GM19467 (cell line): Measurements from ENCODE around the gene TLR1.
"Not testable (repeated sequence)": the region's sequence is repeated elsewhere in the genome, so short reads cannot be mapped to it uniquely, and the experiment has no call there.

Experiments used
- ATAC-seq: cut with Tn5 transposase; IDR thresholded peaks from one replicate; pipeline ENCODE4 v1.9.1; 2021; ENCODE audit warnings: mild to moderate bottlenecking, moderate library complexity; ENCODE audit not compliant: unreplicated experiment

Gene TLR1

GRCh38 chr4:38804654-38805295 lies at the start of gene TLR1:
TLR1 (minus strand) TSS chr4:38804791; CDS start chr4:38798831, 5,960 bp downstream.
- peak; percentile 20 for ATAC-seq

GRCh38 chr4:38846015-38846414 lies 41.4 kb upstream of the TLR1 start:
- no peak for ATAC-seq

GRCh38 chr4:38842994-38843393 lies 38.4 kb upstream of the TLR1 start:
- ATAC-seq, result no peak

- ATAC-seq, result no peak
Observed at GRCh38 chr4:38837849-38838248, 33.3 kb upstream of the TLR1 start.

- ATAC-seq, result no peak
Observed at GRCh38 chr4:38837334-38837733, 32.7 kb upstream of the TLR1 start.

- no peak for ATAC-seq
Observed at GRCh38 chr4:38834570-38834969, 30.0 kb upstream of the TLR1 start.

- no peak for ATAC-seq
Observed at GRCh38 chr4:38832624-38833528, 28.3 kb upstream of the TLR1 start.

- ATAC-seq, result no peak
Observed at GRCh38 chr4:38832206-38832605, 27.6 kb upstream of the TLR1 start.

GRCh38 chr4:38831653-38832052 lies 27.1 kb upstream of the TLR1 start:
- ATAC-seq, result no peak

- no peak for ATAC-seq
Observed at GRCh38 chr4:38829237-38829636, 24.6 kb upstream of the TLR1 start.

- ATAC-seq, result no peak
Observed at GRCh38 chr4:38823766-38824165, 19.2 kb upstream of the TLR1 start.

GRCh38 chr4:38822748-38823303 lies 18.2 kb upstream of the TLR1 start:
- no peak for ATAC-seq

GRCh38 chr4:38821739-38822138 lies 17.1 kb upstream of the TLR1 start:
- ATAC-seq, result no peak

- peak; percentile 57 for ATAC-seq
Observed at GRCh38 chr4:38820329-38821061, 15.9 kb upstream of the TLR1 start.

- no peak for ATAC-seq
Observed at GRCh38 chr4:38819569-38819968, 15.0 kb upstream of the TLR1 start.

GRCh38 chr4:38818441-38818976 lies 13.9 kb upstream of the TLR1 start:
- ATAC-seq, result no peak

GRCh38 chr4:38815885-38816782 lies 11.5 kb upstream of the TLR1 start:
- ATAC-seq, result no peak

GRCh38 chr4:38814386-38814785 lies 9.8 kb upstream of the TLR1 start:
- ATAC-seq, result no peak

- ATAC-seq, result no peak
Observed at GRCh38 chr4:38811297-38811696, 6.7 kb upstream of the TLR1 start.

- not testable (repeated sequence) for ATAC-seq
Observed at GRCh38 chr4:38807462-38807861, 2.9 kb upstream of the TLR1 start.
